Measurements from ENCODE around the gene SSBP3. TPM values are rescaled to one million over a fixed set of nuclear protein-coding genes. Genes with fewer than 3 reads are reported as not detected.
"Not testable (repeated sequence)": the region's sequence is repeated elsewhere in the genome, so short reads cannot be mapped to it uniquely, and the experiment has no call there.

Gene SSBP3
- total RNA-seq, 2 donors from 2014 or later, result 40.3 to 56.3 TPM

DNA sequence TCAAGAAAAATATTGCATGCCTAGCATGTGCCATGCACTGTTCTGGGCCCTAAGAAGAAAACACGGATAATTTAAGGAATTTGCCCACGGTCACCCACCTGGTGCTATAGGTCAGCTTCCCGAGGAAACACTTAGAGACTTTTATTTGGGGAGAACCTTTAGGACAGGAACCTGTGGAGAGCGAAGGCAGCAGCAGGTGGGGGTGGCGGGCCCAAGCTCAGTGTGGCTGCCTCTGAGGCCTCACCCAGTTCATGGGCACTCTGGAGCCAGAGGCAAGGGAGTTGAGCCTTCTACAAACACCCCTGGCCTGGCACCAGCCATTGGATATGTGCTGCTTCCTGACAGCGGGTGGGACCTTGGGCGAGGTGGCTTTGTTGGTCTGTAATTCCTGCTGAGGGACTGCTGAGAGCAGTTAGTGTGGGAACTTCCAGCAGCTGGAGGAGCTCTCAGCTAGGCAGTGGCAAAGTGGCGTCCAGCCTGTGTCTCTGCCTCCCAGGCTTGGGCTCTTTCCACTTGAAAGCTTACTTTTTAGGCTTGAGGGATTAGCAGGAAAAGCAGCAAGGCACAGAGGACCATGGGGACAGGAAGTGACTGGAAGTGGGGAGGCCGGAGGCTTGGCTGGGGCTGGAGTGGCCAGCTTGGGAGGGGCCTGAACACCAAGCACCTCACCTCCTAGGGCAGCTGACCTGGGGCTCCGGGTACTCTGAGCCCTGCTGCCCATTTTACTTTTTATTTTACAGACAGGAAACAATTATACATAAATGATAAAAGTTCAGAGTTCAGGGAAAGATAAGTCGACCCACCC lies 187.1 kb downstream of the SSBP3 start:
- H3K27ac Mint-ChIP-seq, result peak overlapping the region; percentile 37
- H3K36me3 Mint-ChIP-seq (ENCODE audit: low read depth), result peaks cover 62% of the 10 kb centered on the region
- peaks cover 4% of the 10 kb centered on the region for H3K4me1 Mint-ChIP-seq
- H3K4me3 Mint-ChIP-seq, result no peak overlapping the region
- no peak for ATAC-seq (replicated peaks)
- H3K9me3 Mint-ChIP-seq, result no peaks in the 10 kb centered on the region
- H3K27me3 Mint-ChIP-seq, result no peaks in the 10 kb centered on the region

DNA sequence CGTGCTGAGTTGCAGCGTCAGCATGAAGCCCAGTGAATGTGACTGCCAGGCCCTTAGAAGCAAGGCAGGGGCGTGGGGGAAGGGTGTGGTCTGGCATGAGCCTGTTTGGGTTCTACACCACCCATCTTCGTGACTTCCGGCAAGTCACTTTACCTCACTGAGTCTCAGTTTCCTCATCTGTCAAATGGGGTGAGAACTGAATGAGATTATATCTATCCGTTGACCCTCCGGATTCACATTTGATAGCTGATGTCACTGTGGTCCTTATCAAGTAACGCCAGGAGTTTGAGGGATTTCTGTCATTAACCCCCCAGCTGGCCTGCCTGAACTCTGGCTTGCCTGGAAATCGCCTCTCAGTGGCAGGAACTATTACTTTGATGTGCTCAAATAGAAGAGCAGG lies 190.7 kb downstream of the SSBP3 start:
- H3K4me1 Mint-ChIP-seq, result peaks cover 10% of the 10 kb centered on the region
- ATAC-seq (replicated peaks), result no peak
- H3K4me3 Mint-ChIP-seq, result no peak overlapping the region
- no peaks in the 10 kb centered on the region for H3K27me3 Mint-ChIP-seq
- H3K9me3 Mint-ChIP-seq, result no peaks in the 10 kb centered on the region
- peaks cover 98% of the 10 kb centered on the region for H3K36me3 Mint-ChIP-seq (ENCODE audit: low read depth)
- no peak overlapping the region for H3K27ac Mint-ChIP-seq

DNA sequence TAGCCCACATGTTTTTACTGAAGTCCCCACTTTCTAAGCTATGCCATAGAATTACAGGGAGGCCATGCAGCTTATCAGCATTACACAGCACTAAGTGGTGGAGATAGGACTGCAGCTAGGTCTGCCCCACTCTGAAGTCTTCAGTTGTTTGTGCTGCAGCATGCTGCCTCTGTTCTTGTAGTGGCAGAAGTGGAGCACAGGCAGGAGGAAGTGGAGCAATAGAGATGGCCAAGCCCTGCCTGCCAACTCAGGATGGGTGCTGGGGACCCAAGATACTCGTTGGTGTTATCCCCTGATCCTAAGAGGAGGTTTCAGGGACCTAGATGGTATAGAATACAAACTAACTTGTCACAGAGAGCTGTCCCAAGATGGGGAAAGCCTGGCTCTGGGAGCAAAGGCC lies 193.3 kb downstream of the SSBP3 start:
- peaks cover 100% of the 10 kb centered on the region for H3K36me3 Mint-ChIP-seq (ENCODE audit: low read depth)

DNA sequence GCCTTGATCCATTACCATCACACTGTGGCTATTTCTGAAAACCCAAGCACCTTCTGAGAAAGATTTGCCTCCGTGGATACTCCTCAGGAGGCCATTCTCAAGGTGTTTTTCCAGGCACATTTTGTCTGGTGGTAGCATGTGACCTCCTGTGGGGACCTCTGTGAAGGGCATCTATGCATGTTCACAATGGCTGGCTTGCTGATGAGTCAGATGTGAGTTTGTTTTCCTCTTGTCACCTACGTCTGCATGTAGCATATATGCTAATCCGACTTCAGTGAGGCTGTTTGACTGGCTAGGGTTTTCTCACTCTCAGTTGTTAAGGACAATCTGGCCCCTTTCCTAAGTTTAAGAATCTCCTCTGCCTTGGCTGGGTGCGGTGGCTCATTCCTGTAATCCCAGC lies 198.3 kb downstream of the SSBP3 start:
- H3K27ac Mint-ChIP-seq; H3K27me3 Mint-ChIP-seq; H3K4me3 Mint-ChIP-seq; H3K9me3 Mint-ChIP-seq; ATAC-seq (replicated peaks): not testable (repeated sequence)
- peaks cover 16% of the 10 kb centered on the region for H3K4me1 Mint-ChIP-seq
- peaks cover 100% of the 10 kb centered on the region for H3K36me3 Mint-ChIP-seq (ENCODE audit: low read depth)

More for the DNA sequence above, 193.3 kb downstream of the SSBP3 start:
- Mint-ChIP-seq H3K4me3 (no peak overlapping the region), H3K9me3 (no peaks in the 10 kb centered on the region), H3K27me3 (no peaks in the 10 kb centered on the region), H3K27ac (peak overlapping the region; percentile 43), H3K4me1 (peaks cover 10% of the 10 kb centered on the region)
- no peak for ATAC-seq (replicated peaks)

DNA sequence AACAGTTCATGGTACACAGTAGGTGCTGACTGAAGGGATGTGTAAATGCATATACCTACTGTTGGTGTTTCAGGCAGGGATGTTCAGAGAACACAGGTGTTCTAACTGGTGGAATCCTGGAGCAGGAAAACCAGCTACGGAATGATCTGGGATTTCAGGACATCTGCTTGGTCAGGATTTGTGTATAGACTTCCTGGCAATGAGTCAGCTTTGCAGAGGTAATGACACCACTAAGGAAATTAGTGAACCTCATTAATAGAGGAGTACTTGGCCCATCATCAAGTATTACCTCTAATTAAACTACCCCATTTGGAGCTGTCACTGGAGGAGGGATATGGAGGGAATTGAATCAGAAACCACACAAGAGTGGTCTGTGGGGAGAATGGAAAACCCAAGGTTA lies 198.9 kb downstream of the SSBP3 start:
- peaks cover 21% of the 10 kb centered on the region for H3K4me1 Mint-ChIP-seq
- no peaks in the 10 kb centered on the region for H3K9me3 Mint-ChIP-seq
- H3K27ac Mint-ChIP-seq, result no peak overlapping the region
- no peaks in the 10 kb centered on the region for H3K27me3 Mint-ChIP-seq
- H3K36me3 Mint-ChIP-seq (ENCODE audit: low read depth), result peaks cover 100% of the 10 kb centered on the region
- no peak for ATAC-seq (replicated peaks)
- H3K4me3 Mint-ChIP-seq, result no peak overlapping the region

DNA sequence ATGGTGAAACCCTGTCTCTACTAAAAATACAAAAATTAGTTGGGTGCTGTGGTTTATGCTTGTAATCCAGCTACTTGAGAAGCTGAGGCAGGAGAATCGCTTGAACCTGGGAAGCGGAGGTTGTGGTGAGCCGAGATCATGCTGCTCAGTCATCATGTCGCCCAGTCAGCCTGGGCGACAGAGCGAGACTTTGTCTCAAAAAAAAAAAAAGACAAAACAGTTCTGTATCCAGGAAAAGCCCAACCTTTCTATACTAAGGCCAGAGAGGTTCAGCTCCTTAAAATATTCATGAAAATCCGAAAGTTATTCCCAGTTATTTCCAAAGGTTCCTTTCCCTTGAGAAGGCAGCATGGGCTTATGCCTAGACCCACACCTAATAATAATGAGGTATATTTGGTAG lies 202.0 kb downstream of the SSBP3 start:
- Mint-ChIP-seq H3K27ac (no peak overlapping the region), H3K27me3 (no peaks in the 10 kb centered on the region), H3K4me1 (peaks cover 26% of the 10 kb centered on the region), H3K9me3 (no peaks in the 10 kb centered on the region), H3K4me3 (no peak overlapping the region), H3K36me3 (ENCODE audit: low read depth) (peaks cover 87% of the 10 kb centered on the region)
- ATAC-seq (replicated peaks), result no peak

DNA sequence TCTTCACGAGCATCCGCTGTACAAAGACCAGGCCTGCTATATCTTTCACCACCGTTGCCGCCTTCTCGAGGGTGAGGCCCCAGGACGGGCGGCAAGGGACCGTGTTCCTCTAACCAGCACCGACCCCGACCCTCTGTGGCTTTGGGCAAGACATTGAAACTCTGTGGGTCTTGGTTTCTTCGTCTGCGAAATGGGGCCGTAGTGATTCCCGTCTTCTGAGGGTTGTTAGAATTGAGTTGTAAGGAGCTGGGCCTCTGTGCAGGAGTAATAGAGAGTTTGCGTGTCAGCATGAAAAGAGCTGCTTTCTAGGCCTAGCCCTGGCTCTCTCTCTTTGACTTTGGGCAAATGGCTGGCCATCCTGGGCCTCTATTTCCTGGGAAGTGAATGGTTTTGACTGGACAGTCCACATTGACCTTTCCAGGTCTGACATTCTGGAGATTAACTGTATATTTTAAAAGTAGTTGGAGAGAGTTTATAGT lies 205.6 kb downstream of the SSBP3 start:
- H3K4me1 Mint-ChIP-seq, result peaks cover 23% of the 10 kb centered on the region
- no peaks in the 10 kb centered on the region for H3K27me3 Mint-ChIP-seq
- peak; percentile 11 for ATAC-seq (replicated peaks)
- peaks cover 50% of the 10 kb centered on the region for H3K36me3 Mint-ChIP-seq (ENCODE audit: low read depth)
- H3K27ac Mint-ChIP-seq, result peak overlapping the region; percentile 94
- H3K4me3 Mint-ChIP-seq, result peak overlapping the region; percentile 98
- H3K9me3 Mint-ChIP-seq, result no peaks in the 10 kb centered on the region

DNA sequence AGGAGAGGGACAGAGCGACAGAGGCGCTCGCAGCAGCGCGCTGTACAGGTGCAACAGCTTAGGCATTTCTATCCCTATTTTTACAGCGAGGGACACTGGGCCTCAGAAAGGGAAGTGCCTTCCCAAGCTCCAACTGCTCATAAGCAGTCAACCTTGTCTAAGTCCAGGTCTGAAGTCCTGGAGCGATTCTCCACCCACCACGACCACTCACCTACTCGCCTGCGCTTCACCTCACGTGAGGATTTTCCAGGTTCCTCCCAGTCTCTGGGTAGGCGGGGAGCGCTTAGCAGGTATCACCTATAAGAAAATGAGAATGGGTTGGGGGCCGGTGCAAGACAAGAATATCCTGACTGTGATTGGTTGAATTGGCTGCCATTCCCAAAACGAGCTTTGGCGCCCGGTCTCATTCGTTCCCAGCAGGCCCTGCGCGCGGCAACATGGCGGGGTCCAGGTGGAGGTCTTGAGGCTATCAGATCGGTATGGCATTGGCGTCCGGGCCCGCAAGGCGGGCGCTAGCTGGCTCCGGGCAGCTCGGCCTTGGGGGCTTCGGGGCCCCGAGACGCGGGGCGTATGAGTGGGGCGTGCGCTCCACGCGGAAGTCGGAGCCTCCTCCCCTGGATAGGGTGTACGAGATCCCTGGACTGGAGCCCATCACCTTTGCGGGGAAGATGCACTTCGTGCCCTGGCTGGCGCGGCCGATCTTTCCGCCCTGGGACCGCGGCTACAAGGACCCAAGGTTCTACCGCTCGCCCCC lies 206.3 kb downstream of the SSBP3 start, which contains the start of the genes CYB5RL and MRPL37:
TSS of gene CYB5RL (minus strand) at position 266 of the 754 bp plus-strand sequence. CDS start 4,414 bp downstream, outside the sequence.
TSS of gene MRPL37 (plus strand) at position 403 of the 754 bp plus-strand sequence. CDS start at position 480, 77 bp downstream.
- Mint-ChIP-seq H3K27ac (peak within 1 kb of the TSS; percentile 94), H3K27me3 (no peaks in the 10 kb centered on the region), H3K36me3 (ENCODE audit: low read depth) (peaks cover 44% of the 10 kb centered on the region), H3K4me1 (peaks cover 23% of the 10 kb centered on the region), H3K4me3 (peak within 1 kb of the TSS; percentile 98), H3K9me3 (no peaks in the 10 kb centered on the region)
- ATAC-seq (replicated peaks), result peak; percentile 99

DNA sequence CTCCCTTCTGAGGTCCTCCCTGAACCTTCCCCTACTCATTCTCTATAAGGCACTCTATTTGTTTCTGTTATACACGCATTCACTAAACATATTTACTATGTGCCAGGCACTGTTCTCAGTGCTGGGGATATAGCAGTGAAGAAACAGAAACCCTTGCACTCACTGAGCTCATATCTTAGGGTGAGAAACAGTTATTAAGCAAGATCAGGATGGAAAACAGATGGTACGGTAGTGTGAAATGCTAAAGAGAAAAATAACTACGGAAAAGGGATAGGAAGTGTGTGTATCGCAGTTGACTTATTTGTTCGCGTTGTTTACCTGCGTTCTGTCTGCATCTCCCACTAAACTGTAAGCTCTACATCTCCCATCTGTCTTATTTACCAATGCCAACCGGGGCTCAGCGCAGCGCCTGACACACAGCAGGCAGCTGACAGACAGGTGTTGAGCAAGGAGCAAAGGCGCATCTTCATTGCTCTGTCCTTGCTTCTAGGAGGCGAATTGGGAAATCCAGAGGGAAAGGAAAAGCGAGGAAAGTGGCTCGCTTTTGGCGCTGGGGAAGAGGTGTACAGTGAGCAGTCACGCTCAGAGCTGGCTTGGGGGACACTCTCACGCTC lies 206.9 kb downstream of the SSBP3 start:
- H3K4me1 Mint-ChIP-seq, result peaks cover 23% of the 10 kb centered on the region
- peak; percentile 2 for ATAC-seq (replicated peaks)
- no peaks in the 10 kb centered on the region for H3K9me3 Mint-ChIP-seq
- H3K27ac Mint-ChIP-seq, result peak overlapping the region; percentile 94
- H3K4me3 Mint-ChIP-seq, result peak overlapping the region; percentile 98
- peaks cover 44% of the 10 kb centered on the region for H3K36me3 Mint-ChIP-seq (ENCODE audit: low read depth)
- H3K27me3 Mint-ChIP-seq, result no peaks in the 10 kb centered on the region

DNA sequence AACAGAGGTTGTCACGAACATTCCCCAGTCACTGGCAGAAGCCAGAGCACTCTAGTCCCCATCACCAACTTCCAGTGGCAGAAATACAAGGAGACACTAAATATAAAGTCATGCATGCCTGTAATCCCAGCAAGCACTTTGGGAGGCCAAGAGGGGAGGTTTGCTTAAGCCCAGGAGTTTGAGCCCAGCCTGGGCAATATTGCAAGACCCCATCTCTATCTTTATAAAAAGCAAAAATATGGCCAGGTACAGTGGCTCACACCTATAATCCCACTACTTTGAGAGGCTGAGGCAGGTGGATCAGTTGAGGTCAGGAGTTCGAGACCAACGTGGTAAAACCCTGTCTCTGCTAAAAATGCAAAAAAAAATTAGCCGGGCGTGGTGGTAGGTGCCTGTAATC lies 212.7 kb downstream of the SSBP3 start:
- H3K4me1 Mint-ChIP-seq, result peaks cover 5% of the 10 kb centered on the region
- H3K27me3 Mint-ChIP-seq, result no peaks in the 10 kb centered on the region
- H3K9me3 Mint-ChIP-seq, result no peaks in the 10 kb centered on the region
- H3K36me3 Mint-ChIP-seq (ENCODE audit: low read depth), result peaks cover 33% of the 10 kb centered on the region
- no peak for ATAC-seq (replicated peaks)
- H3K4me3 Mint-ChIP-seq, result no peak overlapping the region
- H3K27ac Mint-ChIP-seq, result no peak overlapping the region

DNA sequence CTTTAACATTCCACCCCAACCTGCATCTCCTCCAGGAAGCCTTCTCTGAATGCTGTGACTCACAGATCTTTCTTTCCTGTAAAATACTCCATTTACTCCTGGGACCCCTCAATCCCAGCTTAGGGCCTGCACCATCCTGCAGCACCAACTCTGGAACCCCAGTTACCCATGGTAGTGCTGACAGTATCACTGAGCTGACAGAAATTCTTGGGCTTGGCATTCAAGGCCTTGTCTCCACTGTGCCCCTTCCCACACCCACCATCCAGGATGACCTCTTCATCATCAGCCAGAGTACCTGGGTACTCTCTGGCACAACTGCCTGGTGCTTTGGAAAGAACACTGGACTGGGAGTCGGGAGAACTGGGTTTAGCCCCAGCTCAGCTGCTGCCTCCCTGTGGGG lies 214.7 kb downstream of the SSBP3 start:
- no peak for ATAC-seq (replicated peaks)
- Mint-ChIP-seq H3K9me3 (no peaks in the 10 kb centered on the region), H3K36me3 (ENCODE audit: low read depth) (peaks cover 33% of the 10 kb centered on the region), H3K4me1 (peaks cover under 1% of the 10 kb centered on the region), H3K27me3 (no peaks in the 10 kb centered on the region), H3K27ac (no peak overlapping the region), H3K4me3 (no peak overlapping the region)

DNA sequence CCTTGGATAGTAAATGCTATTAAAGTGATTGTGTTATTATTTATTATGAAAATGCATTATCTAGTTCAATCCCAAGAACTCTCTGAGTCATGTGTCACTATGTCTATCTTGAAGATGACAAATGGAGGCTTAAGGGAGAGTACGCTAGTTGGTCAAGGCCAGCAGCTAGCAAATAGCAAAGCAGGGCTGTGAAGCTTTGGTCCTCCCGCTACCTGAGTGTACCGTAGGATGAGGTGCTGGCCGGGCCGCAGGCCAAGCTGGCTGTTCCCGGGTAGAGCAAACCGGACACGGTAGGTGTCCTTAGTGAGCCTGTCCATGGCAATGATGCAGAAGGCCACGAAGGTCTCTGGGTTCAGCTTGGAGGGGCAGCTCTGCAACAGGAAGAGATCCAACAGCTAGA lies 215.7 kb downstream of the SSBP3 start:
- ATAC-seq (replicated peaks), result no peak
- Mint-ChIP-seq H3K27ac (no peak overlapping the region), H3K36me3 (ENCODE audit: low read depth) (peaks cover 33% of the 10 kb centered on the region), H3K4me1 (no peaks in the 10 kb centered on the region), H3K4me3 (no peak overlapping the region), H3K9me3 (no peaks in the 10 kb centered on the region), H3K27me3 (no peaks in the 10 kb centered on the region)

DNA sequence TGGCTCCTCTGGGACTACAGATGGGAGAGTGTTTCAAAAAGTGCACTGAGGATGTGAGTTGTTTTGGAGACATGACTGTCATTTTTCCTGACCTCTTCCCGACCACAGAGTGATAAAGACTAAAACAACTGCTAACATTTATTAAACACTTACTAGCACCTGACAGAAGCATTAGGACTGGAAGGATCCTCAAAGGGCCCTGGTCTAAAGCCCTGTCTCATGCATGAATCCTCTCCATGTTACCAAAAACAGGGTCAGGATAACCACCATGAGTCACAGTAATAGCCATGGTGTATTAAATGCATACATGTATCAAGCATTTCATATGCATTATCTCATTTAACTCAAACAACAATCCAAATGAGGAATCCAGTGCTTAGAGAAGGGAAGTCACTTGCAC lies 217.9 kb downstream of the SSBP3 start:
- Mint-ChIP-seq H3K9me3 (no peaks in the 10 kb centered on the region), H3K27me3 (no peaks in the 10 kb centered on the region), H3K36me3 (ENCODE audit: low read depth) (peaks cover 19% of the 10 kb centered on the region), H3K4me3 (no peak overlapping the region), H3K27ac (no peak overlapping the region), H3K4me1 (no peaks in the 10 kb centered on the region)
- no peak for ATAC-seq (replicated peaks)

DNA sequence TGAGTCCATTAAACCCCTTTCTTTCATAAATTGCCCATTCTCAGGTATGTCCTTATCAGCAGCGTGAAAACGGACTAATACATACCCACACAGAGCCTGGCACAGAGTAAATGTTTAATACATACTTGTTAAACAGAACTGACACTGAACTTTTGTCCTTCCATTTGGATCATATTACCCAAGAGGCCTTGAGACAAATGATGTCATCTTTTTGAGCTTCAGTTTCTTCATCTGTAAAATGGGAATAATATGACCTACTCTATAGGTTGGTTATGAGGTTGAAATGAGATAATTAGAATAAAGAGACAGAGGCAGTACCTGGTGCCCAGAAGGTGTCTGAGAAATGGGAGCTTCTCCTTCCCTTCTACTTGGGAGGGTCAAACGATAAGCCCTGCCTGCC lies 220.1 kb downstream of the SSBP3 start:
- Mint-ChIP-seq H3K4me3 (no peak overlapping the region), H3K27me3 (no peaks in the 10 kb centered on the region), H3K27ac (no peak overlapping the region), H3K36me3 (ENCODE audit: low read depth) (no peaks in the 10 kb centered on the region), H3K9me3 (no peaks in the 10 kb centered on the region), H3K4me1 (no peaks in the 10 kb centered on the region)
- no peak for ATAC-seq (replicated peaks)

Data from activated T-helper 17 cell treated with anti-CD3 and anti-CD28 coated beads, Interleukin-2, amount 50 U/mL, for 72 hours (primary cell).